A549 treated with CpdA at 1 μM for 4 hours (cell line): Measurements from ENCODE around the gene TLNRD1. TPM values are rescaled to one million over a fixed set of nuclear protein-coding genes. Genes with fewer than 3 reads are reported as not detected.

Source experiments
- total RNA-seq: library from RNA; stranded (reverse); fragments of 200-300 nt; extraction: Qiagen RNA extraction; gene quantifications from 5 replicates; pipeline ENCODE4 v1.2.3, GENCODE V29; 2022; ENCODE audit warnings: low read depth

Gene TLNRD1
- 10.5 to 19.9 TPM (median 18.3 TPM) in 5 replicates for total RNA-seq

GRCh38 chr15:81000624-81001151, at the start of gene TLNRD1:
Gene TLNRD1, plus strand, starts transcription at chr15:81000923. Its CDS starts 1,349 bp downstream, at chr15:81002272.

GRCh38 chr15:80989518-80990478, 10.9 kb upstream of the TLNRD1 start, which contains the start of gene MESD:
Gene MESD, minus strand, starts transcription at chr15:80989819. Its CDS starts 28 bp downstream, at chr15:80989791.

Other genes starting within 250 kb of the TLNRD1 start
- gene CEMIP, start 221.6 kb upstream of the TLNRD1 start, total RNA-seq = 2.2 to 3.0 TPM (median 2.4 TPM) in 5 replicates
- gene MESD, start 11.1 kb upstream of the TLNRD1 start, total RNA-seq = 39.2 to 40.7 TPM (median 40.0 TPM) in 5 replicates
- gene CFAP161, start 133.3 kb downstream of the TLNRD1 start, total RNA-seq = 0.03 TPM in 1 of 5 replicates, not detected in the others
- gene IL16, start 196.0 kb downstream of the TLNRD1 start, total RNA-seq = 0.07 TPM in 1 of 5 replicates, not detected in the others